ENCODE results near the gene FOXA1. TPM values are rescaled to one million over a fixed set of nuclear protein-coding genes. Genes with fewer than 3 reads are reported as not detected.

FOXA1 gene
- total and polyA plus RNA-seq, 2 of the 4 experiments (the other 2 are of a cell fraction): 0.18 to 0.31 TPM

- Histone ChIP-seq H3K56ac (ENCODE audit: extremely low read depth, insufficient read depth, low read length) (no peak overlapping the region), H4K20me1 (ENCODE audit: insufficient read depth, low read length) (no peaks in the 10 kb centered on the region), H2AK9ac (replicated peaks; ENCODE audit: low read depth, low read length, poor library complexity) (no peak overlapping the region), H3K18ac (ENCODE audit: low read depth, low read length) (no peak overlapping the region), H2AFZ (replicated peaks; ENCODE audit: low read length, poor library complexity) (no peak overlapping the region), H3K9me3 (ENCODE audit: control insufficient read depth, insufficient read depth, low read length) (peaks cover 30% of the 10 kb centered on the region), H2BK5ac (ENCODE audit: low read depth, low read length, poor library complexity, severe bottlenecking) (no peak overlapping the region), H4K91ac (ENCODE audit: insufficient read depth, low read depth, low read length) (no peak overlapping the region), H3K36me3 (ENCODE audit: control insufficient read depth, insufficient read depth, low read length) (no peaks in the 10 kb centered on the region), H2BK120ac (ENCODE audit: low read depth, low read length) (no peak overlapping the region), H2AK5ac (ENCODE audit: low read depth, low read length) (no peak overlapping the region), H3K27ac (ENCODE audit: insufficient read depth, low read length) (no peak overlapping the region), H3K4me2 (ENCODE audit: low read depth, low read length) (no peak overlapping the region), H3K4ac (ENCODE audit: low read depth, low read length) (no peak overlapping the region), H3K14ac (replicated peaks; ENCODE audit: low read depth, low read length) (no peak overlapping the region), H4K5ac (ENCODE audit: low read depth, low read length) (no peak overlapping the region), H2BK20ac (ENCODE audit: low read depth, low read length) (no peak overlapping the region), H4K8ac (ENCODE audit: low read depth in 2 of 2, low read length in 2 of 2) (no peak overlapping the region), H3K27me3 (ENCODE audit: control insufficient read depth, insufficient read depth, low read length) (peaks cover 98% of the 10 kb centered on the region), H2BK15ac (ENCODE audit: low read depth, low read length) (no peak overlapping the region), H3K9ac (ENCODE audit: low read depth, low read length) (no peak overlapping the region), H3K4me3 (ENCODE audit: insufficient read depth, low read depth, low read length) (no peak overlapping the region), H3K23ac (ENCODE audit: low read depth, low read length) (no peak overlapping the region), H3K79me1 (ENCODE audit: low read depth in 1 of 2, low read length in 2 of 2) (no peaks in the 10 kb centered on the region), H3K9me1 (ENCODE audit: insufficient read depth, low read length) (0 out of 2 replicates have a peak, but pooled peaks cover 3% of the 10 kb centered on the region), H3K4me1 (ENCODE audit: control insufficient read depth, insufficient read depth, low read length) (peaks cover 4% of the 10 kb centered on the region; the same call in 1 of the 2 replicates)
- 83% methylated on average over 1 of the region's 4 CpGs; no CpG with 5 or more reads in 1 of the 2 experiments for WGBS, 2 experiments (ENCODE audit: extremely low coverage in 2 of 2, insufficient read length in 1 of 2)
- no TSS peak for BruUV-seq (replicated peaks)
- intact Hi-C loops (cut with micrococcal nuclease) (no loop called here), in situ Hi-C loops (cut with MboI; ENCODE audit: low sequenced_read_pairs) (no loop called here), dilution Hi-C loops (cut with HindIII; ENCODE audit: low sequenced_read_pairs, unreplicated experiment) (no loop called here)
- ChIA-PET POLR2A (ENCODE audit: unreplicated experiment) (no interaction called here), CTCF (no interaction called here)
- TF ChIP-seq MAZ (IDR thresholded peaks at IDR 0.05; ENCODE audit: borderline replicate concordance, low read depth, low read length): no peak
- TF ChIP-seq RFX5 (IDR thresholded peaks at IDR 0.05; ENCODE audit: low read depth, low read length): no peak
- TF ChIP-seq MAFK (IDR thresholded peaks at IDR 0.05; ENCODE audit: low read depth, low read length): no peak
- ATAC-seq (ENCODE audit: low read depth) (no peak), DNase-seq (no peak)
Measured at GRCh38 chr14:37600880-37601741, 6.1 kb upstream of the FOXA1 start.
